CD4-positive, alpha-beta T cell (primary cell): ENCODE results near the gene MAP7D2. TPM values are rescaled to one million over a fixed set of nuclear protein-coding genes. Genes with fewer than 3 reads are reported as not detected.
"Not testable (repeated sequence)": the region's sequence is repeated elsewhere in the genome, so short reads cannot be mapped to it uniquely, and the experiment has no call there.

ENCODE experiments used
- ATAC-seq: fragments of 200-7000 bp; cut with Tn5 transposase; one replicate; pipeline ENCODE4 v1.10.0; 2022; ENCODE audit warnings: mild to moderate bottlenecking; ENCODE audit not compliant: poor library complexity
- CTCF ChIA-PET: fragments of 350-600 bp; sonication (Branson Sonifier 250); formaldehyde crosslinking; loops from one replicate; lab custom pipeline; 2021; ENCODE audit warnings: antibody characterized with exemption, inconsistent platforms; lab: Charles Lee
- POLR2A ChIA-PET: fragments of 350-600 bp; sonication (Branson Sonifier 250); formaldehyde crosslinking; loops from one replicate; lab custom pipeline; 2021; ENCODE audit warnings: antibody characterized with exemption, inconsistent platforms; lab: Charles Lee
- DNase-seq, 14 experiments: peaks; one replicate each; pipeline ENCODE4 v3.0.0-alpha.2; 2013 to 2020; ENCODE audit warnings: mixed read lengths in 2 of 14
- H3K27ac ChIP-seq, 2 donors: one replicate each; pipeline versions ENCODE4 v1.5.1 to v1.7.0; 2013; ENCODE audit warnings: low read length in 2 of 2, low read depth in 1 of 2, mild to moderate bottlenecking in 1 of 2
- H3K27me3 ChIP-seq, 2 experiments: 1 replicate in 1 of 2; 2 replicates in 1 of 2; pipeline versions ENCODE4 v1.6.1 to v1.7.0; 2013; ENCODE audit warnings: low read length in 2 of 2, control low read depth in 1 of 2, mild to moderate bottlenecking in 1 of 2, moderate library complexity in 1 of 2; ENCODE audit not compliant: insufficient read depth in 2 of 2, control insufficient read depth in 1 of 2
- H3K36me3 ChIP-seq: one replicate; pipeline ENCODE4 v1.6.1; 2013; ENCODE audit warnings: low read length, control low read depth; ENCODE audit not compliant: insufficient read depth
- H3K4me1 ChIP-seq: one replicate; pipeline ENCODE4 v1.6.1; 2013; ENCODE audit warnings: low read length, control low read depth; ENCODE audit not compliant: insufficient read depth
- H3K4me3 ChIP-seq: one replicate; pipeline ENCODE4 v1.5.1; 2013; ENCODE audit warnings: mild to moderate bottlenecking, low read length, moderate library complexity
- H3K9me3 ChIP-seq, 2 experiments: 1 replicate in 1 of 2; 2 replicates in 1 of 2; pipeline versions ENCODE4 v1.6.1 to v1.7.0; 2013; ENCODE audit warnings: low read length in 2 of 2, mild to moderate bottlenecking in 2 of 2, control low read depth in 1 of 2, moderate library complexity in 1 of 2; ENCODE audit not compliant: control insufficient read depth in 1 of 2, insufficient read depth in 1 of 2
- H3K27ac Mint-ChIP-seq: one replicate; pipeline ENCODE4 v1.8.0; 2020; ENCODE audit warnings: mixed read lengths
- H3K27me3 Mint-ChIP-seq: one replicate; pipeline ENCODE4 v1.8.0; 2021; ENCODE audit warnings: mixed read lengths
- H3K36me3 Mint-ChIP-seq: one replicate; pipeline ENCODE4 v1.8.0; 2021; ENCODE audit warnings: low read depth, mixed read lengths
- H3K4me1 Mint-ChIP-seq: one replicate; pipeline ENCODE4 v1.8.0; 2021; ENCODE audit warnings: low read depth, mixed read lengths
- H3K4me3 Mint-ChIP-seq: one replicate; pipeline ENCODE4 v1.8.0; 2020; ENCODE audit warnings: mild to moderate bottlenecking, mixed read lengths
- H3K9me3 Mint-ChIP-seq: one replicate; pipeline ENCODE4 v1.8.0; 2020; ENCODE audit warnings: mixed read lengths
- intact Hi-C, 2 experiments: fragments of 100-400 bp; cut with DNase I in 1 of 2; cut with micrococcal nuclease in 1 of 2; formaldehyde crosslinking; loops; one replicate each; pipeline versions ENCODE4 v1.15.1 to v1.9.0; 2023 to 2025; cut with DNase I, micrococcal nuclease
- polyA plus RNA-seq, 2 donors: library from polyadenylated mRNA; unstranded; fragments of 120-200 nt; gene quantifications; one replicate each; pipeline ENCODE4 v1.2.1, GENCODE V29; 2013
- total RNA-seq, 174 experiments: library from RNA in 2 of 174; stranded (reverse) in 2 of 174; gene quantifications; one replicate each; pipeline ENCODE4 v1.2.3 and lab custom pipeline; 2021 to 2026
- TF ChIP-seq, protein P1 (sequence below): fragments of 200-600 bp; IDR thresholded peaks from one replicate; pipeline ENCODE4 v1.8.0; 2022; ENCODE audit warnings: antibody characterized with exemption, mild to moderate bottlenecking

The MAP7D2 gene
- under 1 TPM; 0.11 to 0.17 TPM for total RNA-seq
- not detected for polyA plus RNA-seq (2013, experiment 1 of 2)
- polyA plus RNA-seq (2013, experiment 2 of 2): 0.05 TPM
- 0 to 6.6 (median 1.8) reads per million in 172 experiments for total RNA-seq (lab: John Stamatoyannopoulos, UW)

DNA sequence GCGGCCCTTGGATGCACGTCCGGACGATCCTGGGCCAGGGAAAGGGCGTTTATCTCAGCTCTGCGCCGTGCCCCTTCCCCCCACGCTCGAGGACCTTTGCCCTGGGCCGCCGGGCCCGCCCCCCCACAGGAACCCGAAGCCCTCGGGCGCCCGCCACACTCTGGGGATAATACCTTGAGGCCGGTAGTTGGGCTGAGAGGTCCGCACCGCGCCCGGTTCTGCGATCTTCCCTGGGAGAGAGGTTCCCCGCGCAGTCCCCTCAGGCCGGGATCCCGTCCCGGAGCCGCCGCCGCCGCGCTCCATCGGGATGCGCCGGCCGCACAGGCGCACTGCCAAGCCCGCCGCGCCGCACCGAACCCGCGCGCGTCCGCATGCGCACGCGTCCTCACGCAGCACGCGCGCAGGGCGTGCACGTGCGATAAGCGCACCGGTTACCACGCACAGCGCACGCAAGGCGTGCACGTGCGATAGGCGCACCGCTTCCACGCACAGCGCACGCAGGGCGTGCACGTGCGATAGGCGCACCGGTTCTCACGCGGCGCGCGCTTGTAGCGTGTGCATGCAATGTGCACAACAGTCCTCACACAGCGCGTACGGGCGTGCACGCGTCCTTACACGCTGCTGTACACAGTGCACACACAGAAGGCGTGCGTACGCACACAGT is at the start of gene MAP7D2:
MAP7D2 (minus strand) TSS at position 331 of the 664 bp plus-strand sequence; CDS start at position 303, 28 bp downstream.
- Mint-ChIP-seq H3K4me3 (peak within 1 kb of the TSS; percentile 25), H3K9me3 (no peaks in the 10 kb centered on the region), H3K27ac (no peak within 1 kb of the TSS), H3K27me3 (peaks cover 17% of the 10 kb centered on the region), H3K36me3 (no peaks in the 10 kb centered on the region), H3K4me1 (no peaks in the 10 kb centered on the region)
- TF ChIP-seq, protein P1, sequence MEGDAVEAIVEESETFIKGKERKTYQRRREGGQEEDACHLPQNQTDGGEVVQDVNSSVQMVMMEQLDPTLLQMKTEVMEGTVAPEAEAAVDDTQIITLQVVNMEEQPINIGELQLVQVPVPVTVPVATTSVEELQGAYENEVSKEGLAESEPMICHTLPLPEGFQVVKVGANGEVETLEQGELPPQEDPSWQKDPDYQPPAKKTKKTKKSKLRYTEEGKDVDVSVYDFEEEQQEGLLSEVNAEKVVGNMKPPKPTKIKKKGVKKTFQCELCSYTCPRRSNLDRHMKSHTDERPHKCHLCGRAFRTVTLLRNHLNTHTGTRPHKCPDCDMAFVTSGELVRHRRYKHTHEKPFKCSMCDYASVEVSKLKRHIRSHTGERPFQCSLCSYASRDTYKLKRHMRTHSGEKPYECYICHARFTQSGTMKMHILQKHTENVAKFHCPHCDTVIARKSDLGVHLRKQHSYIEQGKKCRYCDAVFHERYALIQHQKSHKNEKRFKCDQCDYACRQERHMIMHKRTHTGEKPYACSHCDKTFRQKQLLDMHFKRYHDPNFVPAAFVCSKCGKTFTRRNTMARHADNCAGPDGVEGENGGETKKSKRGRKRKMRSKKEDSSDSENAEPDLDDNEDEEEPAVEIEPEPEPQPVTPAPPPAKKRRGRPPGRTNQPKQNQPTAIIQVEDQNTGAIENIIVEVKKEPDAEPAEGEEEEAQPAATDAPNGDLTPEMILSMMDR: no peak
- H3K27ac ChIP-seq: no peak within 1 kb of the TSS
- peak; percentile 34 for ATAC-seq
- H3K27me3 ChIP-seq: peaks cover 11 to 12% of the 10 kb centered on the region in 2 experiments
- POLR2A ChIA-PET: no interaction called here
- no peak within 1 kb of the TSS for H3K4me3 ChIP-seq
- intact Hi-C loops: no loop called here
- H3K9me3 ChIP-seq: peaks cover 0 to 4% of the 10 kb centered on the region in 2 experiments
- H3K36me3 ChIP-seq: no peaks in the 10 kb centered on the region
- no peak for DNase-seq
- CTCF ChIA-PET: no interaction called here
- H3K4me1 ChIP-seq: peaks cover 14% of the 10 kb centered on the region

DNA sequence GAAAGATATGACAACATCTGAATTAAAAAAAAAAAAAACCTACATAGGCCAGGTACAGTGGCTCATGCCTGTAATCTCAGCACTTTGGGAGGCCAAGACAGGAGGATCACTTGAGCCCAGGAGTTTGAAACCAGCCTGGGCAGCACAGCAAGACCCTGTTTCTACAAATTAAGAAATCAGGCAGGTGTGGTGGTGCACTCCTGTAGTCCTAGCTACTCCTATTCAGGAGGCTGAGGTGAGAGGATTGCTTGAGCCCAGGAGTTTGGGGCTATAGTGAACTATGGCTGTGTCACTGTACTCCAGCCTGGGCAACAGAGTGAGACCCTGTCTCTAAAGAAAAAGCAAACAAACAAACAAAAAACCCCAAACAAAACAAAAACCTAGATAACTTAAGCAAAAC is 45.8 kb upstream of the MAP7D2 start:
- peaks cover 58% of the 10 kb centered on the region for H3K36me3 Mint-ChIP-seq
- H3K4me3 ChIP-seq, H3K9me3 ChIP-seq, H3K27me3 ChIP-seq, ATAC-seq, H3K4me1 Mint-ChIP-seq, H3K4me1 ChIP-seq, intact Hi-C loops, H3K27me3 Mint-ChIP-seq, H3K27ac ChIP-seq, H3K27ac Mint-ChIP-seq, H3K9me3 Mint-ChIP-seq, CTCF ChIA-PET, H3K4me3 Mint-ChIP-seq, DNase-seq, POLR2A ChIA-PET: not testable (repeated sequence)
- peaks cover 73% of the 10 kb centered on the region for H3K36me3 ChIP-seq

DNA sequence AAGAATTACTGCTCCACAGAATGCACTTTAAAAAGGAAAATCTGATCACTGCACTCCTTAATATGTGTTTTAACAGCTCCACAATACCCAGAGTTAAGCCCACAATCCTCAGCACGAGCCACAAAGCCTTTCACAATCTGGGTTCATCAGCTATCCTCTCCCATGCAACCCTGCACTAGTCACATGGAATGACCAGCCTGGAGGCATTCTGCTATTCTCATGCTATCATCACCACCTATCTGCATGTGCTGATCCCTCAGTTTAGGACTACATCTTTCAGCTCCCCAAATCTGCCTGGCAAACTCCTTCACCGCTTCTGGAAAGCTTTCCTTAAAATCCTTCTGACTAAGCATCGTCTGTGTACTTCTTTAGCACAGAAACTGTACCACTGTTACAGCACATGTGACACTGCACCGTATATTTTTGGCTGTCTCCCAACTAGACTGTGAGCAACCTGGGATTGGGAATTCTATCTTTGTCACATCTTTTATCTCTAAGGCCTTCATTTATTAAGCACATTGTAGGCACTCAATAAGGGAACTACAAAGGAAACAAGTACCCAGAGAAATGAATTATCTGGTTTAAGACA is 43.2 kb upstream of the MAP7D2 start:
- Mint-ChIP-seq H3K4me1 (no peaks in the 10 kb centered on the region), H3K27ac (no peak overlapping the region), H3K36me3 (peaks cover 75% of the 10 kb centered on the region), H3K27me3 (no peaks in the 10 kb centered on the region), H3K4me3 (no peak overlapping the region), H3K9me3 (no peaks in the 10 kb centered on the region)
- H3K36me3 ChIP-seq: peaks cover 82% of the 10 kb centered on the region
- POLR2A ChIA-PET: no interaction called here
- H3K27me3 ChIP-seq: no peaks in the 10 kb centered on the region
- no peaks in the 10 kb centered on the region for H3K9me3 ChIP-seq
- H3K4me1 ChIP-seq: no peaks in the 10 kb centered on the region
- TF ChIP-seq, protein P1: no peak
- no peak overlapping the region for H3K4me3 ChIP-seq
- CTCF ChIA-PET: no interaction called here
- DNase-seq (no peak), ATAC-seq (no peak)
- intact Hi-C loops: no loop called here
- no peak overlapping the region for H3K27ac ChIP-seq
